ENCODE results near the gene MRC2.

DNA sequence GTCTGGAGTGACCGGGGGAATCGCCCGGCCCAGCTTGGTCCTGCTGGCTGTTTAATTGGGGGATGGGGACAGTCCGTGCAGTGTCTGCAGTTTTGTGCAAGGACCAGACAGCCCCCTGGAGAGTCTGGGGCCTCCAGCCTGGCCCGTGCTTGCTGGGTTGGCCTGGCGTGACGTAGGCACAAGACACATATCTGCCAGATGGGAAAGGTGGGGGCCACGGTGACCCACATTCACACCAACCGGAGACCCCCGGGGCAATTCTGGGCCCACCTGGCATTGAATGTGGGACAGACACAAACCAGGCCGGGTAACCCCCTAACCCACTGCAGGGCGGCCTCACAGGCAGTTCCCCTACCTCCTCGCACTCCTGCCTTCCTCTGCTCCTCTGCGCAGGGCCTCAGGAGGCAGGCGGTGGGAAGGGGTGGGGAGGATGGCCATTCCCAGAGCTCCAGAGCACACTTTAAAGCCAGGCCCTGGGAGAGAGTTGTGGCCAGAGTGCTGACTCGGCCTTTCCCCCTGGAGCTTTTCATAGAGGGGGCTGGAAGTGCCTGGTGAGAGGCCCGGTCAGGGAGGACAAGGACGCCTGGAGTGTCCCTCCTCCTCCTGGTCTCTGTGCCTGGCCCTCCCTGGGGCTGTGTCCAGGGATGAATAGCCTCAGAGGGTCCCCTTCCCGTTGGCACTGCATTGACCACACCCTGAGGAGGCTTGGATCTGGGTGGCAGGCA, 1.5 kb downstream of the MRC2 start:
- TF ChIP-seq CTCF (IDR thresholded peaks at IDR 0.05; ENCODE audit: low read length), result no peak
- no peak for TF ChIP-seq EZH2phosphoT487 (IDR thresholded peaks at IDR 0.05; ENCODE audit: low read length)
- no peak for TF ChIP-seq EZH2 (optimal IDR thresholded peaks at IDR 0.05; ENCODE audit: low read depth, low read length)

Measured in MM.1S (cell line).